Upper lobe of left lung (tissue), 6 donors: ENCODE data around the gene GABRG3. TPM values are rescaled to one million over a fixed set of nuclear protein-coding genes. Genes with fewer than 3 reads are reported as not detected.
A peak's percentile ranks its signal among the peaks of the same experiment; 100 is the strongest.

ENCODE experiments used
- ATAC-seq, 2 donors: fragments of 200-7000 bp; cut with Tn5 transposase; one replicate each; pipeline ENCODE4 v1.9.1; 2022; ENCODE audit warnings: mild to moderate bottlenecking in 2 of 2, moderate library complexity in 2 of 2; ENCODE audit not compliant: low FRiP score in 2 of 2
- DNase-seq, 2 donors: peaks; one replicate each; pipeline ENCODE4 v3.0.0-alpha.2; 2019 to 2020
- H3K27ac ChIP-seq, 4 donors: fragments of 200-600 bp; sonication (generic); one replicate each; pipeline ENCODE4 v1.5.1; 2016 to 2019
- H3K27me3 ChIP-seq, 4 donors: fragments of 200-600 bp; sonication (generic); one replicate each; pipeline ENCODE4 v1.5.1; 2017 to 2019
- H3K36me3 ChIP-seq, 4 donors: fragments of 200-600 bp; sonication (generic); one replicate each; pipeline ENCODE4 v1.5.1; 2016 to 2019
- H3K4me1 ChIP-seq, 4 donors: fragments of 200-600 bp; sonication (generic); one replicate each; pipeline ENCODE4 v1.5.1; 2018 to 2019
- H3K4me3 ChIP-seq, 4 donors: fragments of 200-600 bp; sonication (generic); one replicate each; pipeline ENCODE4 v1.5.1; 2017 to 2019; ENCODE audit warnings: mild to moderate bottlenecking in 2 of 4, moderate library complexity in 1 of 4
- H3K9me3 ChIP-seq, 4 donors: fragments of 200-600 bp; sonication (generic); one replicate each; pipeline ENCODE4 v1.5.1; 2018 to 2019
- CTCF ChIP-seq, 6 experiments: fragments of 450-650 bp in 4 of 6; fragments of 200-600 bp in 2 of 6; sonication (generic) in 2 of 6; IDR thresholded peaks; one replicate each; pipeline ENCODE4 v1.5.1; 2016 to 2019; ENCODE audit warnings: antibody characterized with exemption in 6 of 6
- EP300 ChIP-seq, 4 donors: sonication (generic); formaldehyde crosslinking; IDR thresholded peaks; one replicate each; pipeline ENCODE4 v1.5.1; 2017; ENCODE audit warnings: antibody characterized with exemption in 4 of 4, control low read depth in 2 of 4
- POLR2A ChIP-seq, 4 donors: fragments of 450-650 bp; IDR thresholded peaks; one replicate each; pipeline ENCODE4 v1.5.1; 2016 to 2017; ENCODE audit warnings: antibody characterized with exemption in 4 of 4, mild to moderate bottlenecking in 2 of 4
- POLR2AphosphoS5 ChIP-seq, 2 donors: sonication (generic); formaldehyde crosslinking; IDR thresholded peaks; one replicate each; pipeline ENCODE4 v1.5.1; 2017; ENCODE audit warnings: antibody characterized with exemption in 2 of 2
- WGBS, 2 donors: methylation state at CpG; one replicate each; pipeline ENCODE4 v1.1.5; 2017 to 2018; 5-methylcytosine and 5-hydroxymethylcytosine counted together
- total RNA-seq, 6 donors: library from RNA; depleted of rRNA in 4 of 6; stranded (reverse); fragments of >200 nt in 4 of 6; gene quantifications; one replicate each; pipeline versions ENCODE4 v1.1.0 to v1.2.1, GENCODE V29; 2016 to 2021
- donor health status: DM: no; HTN: no; CAD: no; lungs with moderate emphysema.
- donor health status: DM: no; HTN: yes; CAD: no; lungs with severe emphysema.

The GABRG3 gene
- total RNA-seq, 6 donors from 2014 or later = not detected

DNA sequence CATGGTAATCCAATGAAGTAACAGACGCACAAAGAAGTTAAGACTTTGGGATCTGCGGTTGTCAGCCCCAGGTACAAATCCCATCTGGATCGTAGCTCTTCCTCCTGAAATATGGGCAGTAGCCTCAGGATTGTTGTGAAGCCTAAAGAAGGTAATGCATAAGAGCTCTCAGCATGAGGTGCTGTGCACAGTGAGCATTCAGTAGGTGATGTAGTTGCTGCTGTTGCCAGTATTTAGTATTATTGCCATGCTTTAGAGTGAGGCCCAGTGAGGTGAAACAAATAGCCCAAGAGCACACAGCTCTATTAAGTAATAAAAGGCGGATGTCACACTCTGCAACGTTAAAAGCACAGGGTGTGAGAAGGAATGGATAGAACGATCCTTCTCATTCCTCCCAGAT is 225.7 kb downstream of the GABRG3 start:
- no peak for DNase-seq
- TF ChIP-seq POLR2A (IDR thresholded peaks at IDR 0.05) (no peak), CTCF (IDR thresholded peaks at IDR 0.05) (no peak), EP300 (IDR thresholded peaks at IDR 0.05) (no peak), POLR2AphosphoS5 (IDR thresholded peaks at IDR 0.05) (no peak)
- no peaks in the 10 kb centered on the region for H3K36me3 ChIP-seq
- H3K9me3 ChIP-seq = peaks cover 0 to 5% (median 0%) of the 10 kb centered on the region in 4 donors
- WGBS, 2 donors = 87 to 93% methylated on average over 6 of the region's 6 CpGs
- H3K27ac ChIP-seq = no peak overlapping the region
- no peak for ATAC-seq
- no peaks in the 10 kb centered on the region for H3K4me1 ChIP-seq
- no peak overlapping the region for H3K4me3 ChIP-seq
- H3K27me3 ChIP-seq = no peaks in the 10 kb centered on the region

- Histone ChIP-seq H3K27ac (no peak overlapping the region), H3K9me3 (peaks cover 0 to under 1% (median 0%) of the 10 kb centered on the region in 4 donors), H3K4me3 (no peak overlapping the region), H3K27me3 (no peaks in the 10 kb centered on the region), H3K4me1 (no peaks in the 10 kb centered on the region), H3K36me3 (no peaks in the 10 kb centered on the region)
- TF ChIP-seq CTCF (IDR thresholded peaks at IDR 0.05) (no peak), EP300 (IDR thresholded peaks at IDR 0.05) (no peak), POLR2AphosphoS5 (IDR thresholded peaks at IDR 0.05) (no peak)
- DNase-seq = no peak
- peak in 1 of 2 donors; percentile 68 for ATAC-seq
- 79 to 89% methylated on average over 3 of the region's 3 CpGs for WGBS, 2 donors
Observed at GRCh38 chr15:27201425-27201824, 230.4 kb downstream of the GABRG3 start.

GRCh38 chr15:27210176-27210575 is 239.2 kb downstream of the GABRG3 start:
- Histone ChIP-seq H3K36me3 (no peaks in the 10 kb centered on the region), H3K4me1 (no peaks in the 10 kb centered on the region), H3K9me3 (no peaks in the 10 kb centered on the region), H3K27ac (no peak overlapping the region), H3K4me3 (no peak overlapping the region), H3K27me3 (no peaks in the 10 kb centered on the region)
- DNase-seq (no peak), ATAC-seq (no peak)
- no peak for TF ChIP-seq POLR2AphosphoS5 (IDR thresholded peaks at IDR 0.05)
- TF ChIP-seq POLR2A (IDR thresholded peaks at IDR 0.05) = no peak
- TF ChIP-seq CTCF (IDR thresholded peaks at IDR 0.05) = no peak
- TF ChIP-seq EP300 (IDR thresholded peaks at IDR 0.05) = no peak
- 78 to 81% methylated on average over 10 of the region's 10 CpGs for WGBS, 2 donors

GRCh38 chr15:27214032-27214431 is 243.1 kb downstream of the GABRG3 start:
- H3K27ac ChIP-seq = no peak overlapping the region
- DNase-seq = no peak
- WGBS, 2 donors = 78 to 80% methylated on average over 8 of the region's 8 CpGs
- ATAC-seq = no peak
- H3K27me3 ChIP-seq = no peaks in the 10 kb centered on the region
- H3K9me3 ChIP-seq = no peaks in the 10 kb centered on the region
- H3K4me1 ChIP-seq = no peaks in the 10 kb centered on the region
- TF ChIP-seq CTCF (IDR thresholded peaks at IDR 0.05) (no peak), POLR2A (IDR thresholded peaks at IDR 0.05) (no peak), EP300 (IDR thresholded peaks at IDR 0.05) (no peak), POLR2AphosphoS5 (IDR thresholded peaks at IDR 0.05) (no peak)
- H3K36me3 ChIP-seq = no peaks in the 10 kb centered on the region
- H3K4me3 ChIP-seq = no peak overlapping the region

DNA sequence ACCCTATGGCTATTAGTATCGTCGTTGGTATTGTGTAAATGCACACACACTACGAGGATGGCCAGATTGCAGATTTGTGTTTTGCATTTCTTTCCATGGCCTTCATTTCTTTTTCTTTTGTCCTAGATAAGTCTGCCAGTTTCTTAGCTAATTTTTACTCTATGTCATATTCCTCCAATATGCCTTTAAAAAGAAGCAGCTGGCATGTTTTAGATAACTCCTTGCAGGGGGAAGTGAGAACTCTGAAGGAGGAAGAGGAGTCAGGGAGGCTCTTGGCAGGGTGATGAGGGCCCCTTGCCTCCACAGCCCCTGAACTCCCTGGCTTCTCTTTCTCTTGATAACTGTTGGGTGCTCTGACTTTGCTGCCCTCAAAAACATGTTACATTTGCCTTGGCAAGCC is 244.0 kb downstream of the GABRG3 start:
- H3K4me1 ChIP-seq = no peaks in the 10 kb centered on the region
- 67 to 86% methylated on average over 3 of the region's 3 CpGs for WGBS, 2 donors

More for the DNA sequence above, 244.0 kb downstream of the GABRG3 start:
- no peak for TF ChIP-seq POLR2A (IDR thresholded peaks at IDR 0.05)
- no peak for TF ChIP-seq EP300 (IDR thresholded peaks at IDR 0.05)
- TF ChIP-seq CTCF (IDR thresholded peaks at IDR 0.05) = no peak
- no peak for TF ChIP-seq POLR2AphosphoS5 (IDR thresholded peaks at IDR 0.05)
- DNase-seq = no peak
- H3K27me3 ChIP-seq = no peaks in the 10 kb centered on the region
- H3K36me3 ChIP-seq = no peaks in the 10 kb centered on the region
- ATAC-seq = no peak
- no peak overlapping the region for H3K4me3 ChIP-seq
- H3K27ac ChIP-seq = no peak overlapping the region
- no peaks in the 10 kb centered on the region for H3K9me3 ChIP-seq
